Mesendoderm (in vitro differentiated cells): ENCODE results near the gene KIF4A.

ENCODE experiments used
- DNase-seq: peaks from one replicate; pipeline ENCODE4 v3.0.0; 2013
- H2AK5ac ChIP-seq: 2 replicates; pipeline ENCODE4 v1.6.1; 2013; ENCODE audit warnings: low read length, inconsistent platforms
- H2BK120ac ChIP-seq: 2 replicates; pipeline ENCODE4 v1.6.1; 2013; ENCODE audit warnings: low read depth, mild to moderate bottlenecking, low read length, moderate library complexity, mixed read lengths
- H2BK15ac ChIP-seq: replicated peaks from 2 replicates; pipeline ENCODE4 v1.6.1; 2013; ENCODE audit warnings: low read depth, mild to moderate bottlenecking, moderate library complexity
- H2BK5ac ChIP-seq: 2 replicates; pipeline ENCODE4 v1.6.1; 2013; ENCODE audit warnings: low read length, inconsistent platforms
- H3K18ac ChIP-seq: 2 replicates; pipeline ENCODE4 v1.6.1; 2013; ENCODE audit warnings: mild to moderate bottlenecking, low read length, mixed read lengths
- H3K23ac ChIP-seq: one replicate; pipeline ENCODE4 v1.6.1; 2013; ENCODE audit warnings: low read length
- H3K27ac ChIP-seq: 2 replicates; pipeline ENCODE4 v1.5.1; 2013; ENCODE audit warnings: low read depth, mild to moderate bottlenecking, inconsistent platforms, low read length, moderate library complexity
- H3K27me3 ChIP-seq: 2 replicates; pipeline ENCODE4 v1.6.1; 2013; ENCODE audit warnings: low read length, control low read depth, mild to moderate bottlenecking, inconsistent platforms; ENCODE audit not compliant: insufficient read depth, poor library complexity
- H3K36me3 ChIP-seq: 2 replicates; pipeline ENCODE4 v1.6.1; 2013; ENCODE audit warnings: low read length, inconsistent platforms; ENCODE audit not compliant: control insufficient read depth, insufficient read depth
- H3K4ac ChIP-seq: one replicate; pipeline ENCODE4 v1.6.1; 2013; ENCODE audit warnings: low read depth, mild to moderate bottlenecking, low read length, moderate library complexity
- H3K4me1 ChIP-seq: 2 replicates; pipeline ENCODE4 v1.6.1; 2013; ENCODE audit warnings: low read depth, low read length, inconsistent platforms; ENCODE audit not compliant: control insufficient read depth
- H3K4me2 ChIP-seq: 2 replicates; pipeline ENCODE4 v1.6.1; 2013; ENCODE audit warnings: low read length
- H3K4me3 ChIP-seq: 2 replicates; pipeline ENCODE4 v1.5.1; 2013; ENCODE audit warnings: mild to moderate bottlenecking, low read length
- H3K56ac ChIP-seq: one replicate; pipeline ENCODE4 v1.6.1; 2013; ENCODE audit warnings: low read length
- H3K79me1 ChIP-seq: 2 replicates; pipeline ENCODE4 v1.6.1; 2013; ENCODE audit warnings: low read length, inconsistent platforms
- H3K79me2 ChIP-seq: 2 replicates; pipeline ENCODE4 v1.6.1; 2013; ENCODE audit warnings: mild to moderate bottlenecking, low read length; ENCODE audit not compliant: control insufficient read depth, insufficient read depth
- H3K9ac ChIP-seq: 2 replicates; pipeline ENCODE4 v1.6.1; 2013; ENCODE audit warnings: low read length, inconsistent platforms
- H4K5ac ChIP-seq: one replicate; pipeline ENCODE4 v1.6.1; 2013; ENCODE audit warnings: low read length
- H4K8ac ChIP-seq: one replicate; pipeline ENCODE4 v1.6.1; 2013; ENCODE audit warnings: low read depth, mild to moderate bottlenecking, control low read depth, low read length, moderate library complexity
- WGBS: extraction: QIAGEN DNeasy Blood & Tissue Kit; methylation state at CpG from one replicate; pipeline ENCODE4 v1.1.7; 2013; ENCODE audit warnings: low lambda C conversion rate, missing lambda C conversion rate; ENCODE audit not compliant: insufficient coverage; ENCODE audit errors: extremely low coverage; 5-methylcytosine and 5-hydroxymethylcytosine counted together

Gene KIF4A

DNA sequence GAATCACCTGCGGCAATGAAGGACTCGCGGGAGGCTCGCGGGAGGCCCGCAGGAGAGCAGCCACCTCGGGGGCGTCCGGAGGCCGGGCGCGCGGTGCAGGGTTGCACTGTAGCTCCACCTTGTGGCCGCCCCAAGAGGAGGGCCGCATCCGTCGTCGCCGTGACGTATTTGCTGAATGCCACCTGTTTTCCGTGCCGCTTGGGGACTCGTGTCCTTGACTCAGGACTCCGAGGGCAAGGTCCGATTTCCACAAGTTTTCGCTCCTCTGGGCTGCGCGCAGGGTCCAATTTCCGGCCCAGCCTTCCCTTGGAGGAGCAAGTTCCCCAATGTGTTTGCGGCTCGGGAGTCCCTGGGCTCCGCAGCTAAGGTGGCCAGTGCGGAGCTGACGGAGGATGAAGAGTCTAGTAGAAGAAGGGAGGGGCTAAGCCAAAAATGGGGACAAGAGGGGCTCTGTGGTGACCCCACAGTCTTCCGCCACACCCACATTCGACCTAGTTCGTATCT, 144.0 kb downstream of the KIF4A start:
- Histone ChIP-seq H3K4me1 (no peaks in the 10 kb centered on the region), H2BK5ac (no peak overlapping the region), H3K18ac (no peak overlapping the region), H3K79me1 (no peaks in the 10 kb centered on the region), H3K23ac (no peak overlapping the region), H3K4ac (no peak overlapping the region), H3K9ac (peak overlapping the region; percentile 47), H4K5ac (no peak overlapping the region), H3K27me3 (no peaks in the 10 kb centered on the region), H2BK15ac (no peak overlapping the region), H3K79me2 (no peaks in the 10 kb centered on the region), H2BK120ac (no peak overlapping the region), H2AK5ac (no peak overlapping the region), H3K27ac (no peak overlapping the region), H3K36me3 (no peaks in the 10 kb centered on the region), H4K8ac (no peak overlapping the region), H3K4me2 (peak overlapping the region; percentile 83), H3K56ac (peak overlapping the region; percentile 70), H3K4me3 (peak overlapping the region; percentile 57)
- WGBS: no CpG with 5 or more reads among the region's 37 CpGs
- DNase-seq: peak; percentile 78

DNA sequence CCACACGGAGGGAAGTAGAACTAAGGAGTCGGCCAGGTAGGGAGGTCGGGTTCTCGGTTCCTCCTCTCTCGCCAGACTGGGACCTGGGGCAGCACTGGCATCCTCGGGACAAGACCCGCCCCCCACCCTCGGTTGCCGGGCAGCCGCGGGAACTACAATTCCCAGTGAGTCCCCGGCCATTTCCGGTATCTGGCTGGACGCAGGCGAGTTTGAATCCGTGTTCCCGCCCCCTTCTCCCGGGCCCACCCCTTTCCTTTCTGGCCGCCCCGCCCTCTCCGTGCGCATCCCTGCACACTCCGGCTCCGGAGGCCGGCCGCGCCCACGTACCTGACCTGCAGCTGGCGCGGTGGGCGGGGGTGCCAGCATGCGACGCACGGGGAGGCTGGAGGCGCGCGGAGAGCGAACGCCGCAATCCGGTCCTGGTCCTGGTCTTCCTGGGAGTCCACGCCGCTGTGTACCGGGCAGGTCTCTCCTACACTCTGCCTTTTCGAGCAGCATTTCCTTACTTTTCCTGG, 144.5 kb downstream of the KIF4A start:
- H3K9ac ChIP-seq: peak overlapping the region; percentile 47
- no peak overlapping the region for H4K8ac ChIP-seq
- H3K4me2 ChIP-seq: peak overlapping the region; percentile 83
- no peak overlapping the region for H3K18ac ChIP-seq
- no peak overlapping the region for H2BK5ac ChIP-seq
- no peaks in the 10 kb centered on the region for H3K79me2 ChIP-seq
- no CpG with 5 or more reads among the region's 45 CpGs for WGBS
- peak; percentile 91 for DNase-seq
- H3K27ac ChIP-seq: no peak overlapping the region
- H3K4ac ChIP-seq: no peak overlapping the region
- peak overlapping the region; percentile 78 for H3K56ac ChIP-seq
- no peaks in the 10 kb centered on the region for H3K79me1 ChIP-seq
- no peaks in the 10 kb centered on the region for H3K36me3 ChIP-seq
- no peak overlapping the region for H3K23ac ChIP-seq
- no peak overlapping the region for H2BK120ac ChIP-seq
- H3K4me3 ChIP-seq: peak overlapping the region; percentile 57
- H2AK5ac ChIP-seq: no peak overlapping the region
- no peaks in the 10 kb centered on the region for H3K4me1 ChIP-seq
- no peaks in the 10 kb centered on the region for H3K27me3 ChIP-seq
- no peak overlapping the region for H2BK15ac ChIP-seq
- no peak overlapping the region for H4K5ac ChIP-seq

DNA sequence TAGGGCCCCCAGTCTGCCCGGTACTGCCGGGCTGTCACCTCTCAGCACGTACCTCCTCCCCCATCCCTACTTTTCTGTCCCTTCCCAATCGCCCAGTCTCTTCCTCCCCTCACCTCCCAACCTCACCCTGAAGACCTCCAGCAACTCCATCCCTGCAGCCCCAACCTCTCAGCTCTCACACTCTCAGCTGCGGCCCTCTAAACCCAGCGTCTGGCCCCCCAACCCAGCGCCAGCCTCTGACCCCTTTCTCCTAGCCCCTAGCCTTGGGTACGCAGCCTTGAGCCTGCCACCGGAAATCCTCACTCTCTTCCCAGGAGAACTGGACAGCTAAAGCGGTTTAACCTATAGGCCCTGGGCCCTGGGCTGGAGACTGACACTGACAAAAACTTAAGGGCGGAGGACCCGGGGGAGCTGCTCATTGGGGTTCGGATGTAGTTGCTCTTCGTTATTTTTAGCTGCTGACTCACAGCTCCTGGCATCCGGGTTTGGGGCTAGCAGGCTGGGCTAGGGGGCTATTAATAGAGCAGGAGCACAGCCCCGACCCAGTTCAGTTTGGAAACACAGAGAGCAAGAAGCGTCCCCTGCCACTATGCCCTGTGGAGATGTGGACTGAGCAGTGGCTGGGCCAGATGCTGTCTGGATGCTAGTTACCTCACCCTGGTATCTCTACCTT, 145.1 kb downstream of the KIF4A start:
- Histone ChIP-seq H3K4me1 (no peaks in the 10 kb centered on the region), H3K36me3 (no peaks in the 10 kb centered on the region), H3K27me3 (no peaks in the 10 kb centered on the region), H2AK5ac (no peak overlapping the region), H3K4me2 (peak overlapping the region; percentile 52), H4K5ac (no peak overlapping the region), H2BK5ac (no peak overlapping the region), H3K18ac (no peak overlapping the region), H2BK120ac (no peak overlapping the region), H3K27ac (no peak overlapping the region), H4K8ac (no peak overlapping the region), H3K56ac (peak overlapping the region; percentile 78), H3K4ac (no peak overlapping the region), H3K23ac (no peak overlapping the region), H3K9ac (peak overlapping the region; percentile 41), H3K79me2 (no peaks in the 10 kb centered on the region), H2BK15ac (no peak overlapping the region), H3K79me1 (no peaks in the 10 kb centered on the region), H3K4me3 (peak overlapping the region; percentile 50)
- peak; percentile 10 for DNase-seq
- WGBS: no CpG with 5 or more reads among the region's 17 CpGs

DNA sequence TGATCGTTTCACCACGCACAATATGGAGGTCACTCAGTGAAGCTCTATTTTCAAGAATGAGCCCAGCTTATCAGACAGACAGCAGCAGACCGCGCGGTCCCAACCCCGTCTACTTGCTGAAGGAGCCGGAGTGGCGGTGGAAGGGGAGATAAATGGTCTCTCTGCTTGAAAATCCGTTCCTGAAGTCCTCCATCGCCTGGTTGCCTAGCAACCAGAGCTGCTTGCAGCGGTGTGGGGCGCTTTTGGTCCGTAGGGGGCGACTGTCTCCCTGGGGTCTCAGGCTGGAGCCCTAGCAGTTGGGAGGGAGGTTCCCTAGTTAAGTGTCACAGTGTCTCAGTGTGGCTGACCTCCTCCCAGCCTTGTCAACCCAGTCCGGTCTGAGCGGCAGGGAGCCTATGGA, 146.4 kb downstream of the KIF4A start:
- Histone ChIP-seq H2BK15ac (no peak overlapping the region), H2AK5ac (no peak overlapping the region), H3K18ac (no peak overlapping the region), H3K9ac (no peak overlapping the region), H3K79me2 (no peaks in the 10 kb centered on the region), H3K4me1 (no peaks in the 10 kb centered on the region), H3K27me3 (no peaks in the 10 kb centered on the region), H3K36me3 (no peaks in the 10 kb centered on the region), H3K4ac (no peak overlapping the region), H3K23ac (no peak overlapping the region), H3K56ac (no peak overlapping the region), H4K8ac (no peak overlapping the region), H4K5ac (no peak overlapping the region), H2BK120ac (no peak overlapping the region), H3K4me2 (no peak overlapping the region), H2BK5ac (no peak overlapping the region), H3K4me3 (no peak overlapping the region), H3K79me1 (no peaks in the 10 kb centered on the region), H3K27ac (no peak overlapping the region)
- DNase-seq: peak; percentile 81
- WGBS: no CpG with 5 or more reads among the region's 16 CpGs

DNA sequence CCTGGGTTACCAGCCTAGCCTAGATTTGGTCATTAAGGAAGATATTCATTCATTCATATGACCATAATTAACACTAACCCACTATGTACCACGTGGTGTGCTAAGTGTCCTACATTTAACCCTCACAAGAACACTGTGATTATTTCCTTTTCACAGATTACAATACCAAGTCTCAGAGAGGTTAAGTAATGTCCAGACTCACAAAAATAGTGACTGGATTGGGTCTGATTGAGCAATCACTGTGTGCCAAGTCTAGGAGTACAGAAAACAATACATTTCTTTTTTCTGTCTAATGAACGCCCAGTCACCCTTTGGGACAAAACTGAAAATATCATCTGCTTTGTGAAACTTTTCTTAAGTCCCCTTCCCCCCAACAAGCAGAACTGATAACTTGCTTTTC, 147.1 kb downstream of the KIF4A start:
- no peak overlapping the region for H3K18ac ChIP-seq
- H3K56ac ChIP-seq: no peak overlapping the region
- no CpG with 5 or more reads among the region's 2 CpGs for WGBS
- H3K79me2 ChIP-seq: no peaks in the 10 kb centered on the region
- no peak for DNase-seq
- H2BK5ac ChIP-seq: no peak overlapping the region
- no peaks in the 10 kb centered on the region for H3K79me1 ChIP-seq
- H3K4me1 ChIP-seq: no peaks in the 10 kb centered on the region
- H2BK15ac ChIP-seq: no peak overlapping the region
- no peak overlapping the region for H2BK120ac ChIP-seq
- no peak overlapping the region for H3K23ac ChIP-seq
- H2AK5ac ChIP-seq: no peak overlapping the region
- no peak overlapping the region for H3K27ac ChIP-seq
- H3K27me3 ChIP-seq: no peaks in the 10 kb centered on the region
- H4K8ac ChIP-seq: no peak overlapping the region
- no peak overlapping the region for H3K4ac ChIP-seq
- H3K4me3 ChIP-seq: no peak overlapping the region
- H3K36me3 ChIP-seq: no peaks in the 10 kb centered on the region
- no peak overlapping the region for H4K5ac ChIP-seq
- H3K9ac ChIP-seq: no peak overlapping the region
- no peak overlapping the region for H3K4me2 ChIP-seq
